ENCODE data around the gene DPP9. TPM values are rescaled to one million over a fixed set of nuclear protein-coding genes. Genes with fewer than 3 reads are reported as not detected.

DPP9 gene
- 34.0 and 36.7 TPM in 2 replicates for total RNA-seq

GRCh38 chr19:4723595-4724514 is at the start of gene DPP9:
TSS of gene DPP9 (minus strand) at chr19:4723842. CDS start at chr19:4719906, 3,936 bp downstream.
- DNase-seq (ENCODE audit: low read depth) (peak; percentile 92), FAIRE-seq (peak; percentile 88)
- Histone ChIP-seq H3K4me3 (ENCODE audit: low read depth, low read length) (peak within 1 kb of the TSS; percentile 59), H3K36me3 (ENCODE audit: control insufficient read depth, insufficient read depth, low read length) (peaks cover 8% of the 10 kb centered on the region), H3K27me3 (ENCODE audit: control insufficient read depth, insufficient read depth, low read length) (no peaks in the 10 kb centered on the region)
- peak; percentile 55 for TF ChIP-seq CTCF (IDR thresholded peaks at IDR 0.05; ENCODE audit: insufficient read depth, low read length, severe bottlenecking)

GRCh38 chr19:4773047-4773640 is 49.5 kb upstream of the DPP9 start:
- TF ChIP-seq CTCF (IDR thresholded peaks at IDR 0.05; ENCODE audit: insufficient read depth, low read length, severe bottlenecking), result no peak
- no peaks in the 10 kb centered on the region for H3K27me3 ChIP-seq (ENCODE audit: control insufficient read depth, insufficient read depth, low read length)
- peak; percentile 75 for FAIRE-seq

GRCh38 chr19:4772566-4772965 is 48.9 kb upstream of the DPP9 start:
- Histone ChIP-seq H3K4me3 (ENCODE audit: low read depth, low read length) (no peak overlapping the region), H3K27me3 (ENCODE audit: control insufficient read depth, insufficient read depth, low read length) (no peaks in the 10 kb centered on the region), H3K36me3 (ENCODE audit: control insufficient read depth, insufficient read depth, low read length) (no peaks in the 10 kb centered on the region)
- no peak for FAIRE-seq
- TF ChIP-seq CTCF (IDR thresholded peaks at IDR 0.05; ENCODE audit: insufficient read depth, low read length, severe bottlenecking), result no peak
- no peak for DNase-seq (ENCODE audit: low read depth)

More at GRCh38 chr19:4773047-4773640, 49.5 kb upstream of the DPP9 start:
- Histone ChIP-seq H3K36me3 (ENCODE audit: control insufficient read depth, insufficient read depth, low read length) (no peaks in the 10 kb centered on the region), H3K4me3 (ENCODE audit: low read depth, low read length) (no peak overlapping the region)
- no peak for DNase-seq (ENCODE audit: low read depth)

GRCh38 chr19:4768934-4769777 is 45.5 kb upstream of the DPP9 start:
- DNase-seq (ENCODE audit: low read depth), result peak; percentile 57
- no peaks in the 10 kb centered on the region for H3K27me3 ChIP-seq (ENCODE audit: control insufficient read depth, insufficient read depth, low read length)
- no peak for FAIRE-seq
- H3K36me3 ChIP-seq (ENCODE audit: control insufficient read depth, insufficient read depth, low read length), result no peaks in the 10 kb centered on the region
- no peak overlapping the region for H3K4me3 ChIP-seq (ENCODE audit: low read depth, low read length)
- TF ChIP-seq CTCF (IDR thresholded peaks at IDR 0.05; ENCODE audit: insufficient read depth, low read length, severe bottlenecking), result no peak

- FAIRE-seq (no peak), DNase-seq (ENCODE audit: low read depth) (no peak)
- TF ChIP-seq CTCF (IDR thresholded peaks at IDR 0.05; ENCODE audit: insufficient read depth, low read length, severe bottlenecking), result no peak
- Histone ChIP-seq H3K4me3 (ENCODE audit: low read depth, low read length) (no peak overlapping the region), H3K36me3 (ENCODE audit: control insufficient read depth, insufficient read depth, low read length) (no peaks in the 10 kb centered on the region), H3K27me3 (ENCODE audit: control insufficient read depth, insufficient read depth, low read length) (peaks cover 2% of the 10 kb centered on the region)
Observed at GRCh38 chr19:4764393-4764660, 40.7 kb upstream of the DPP9 start.
